ENCODE data around the gene NAA20. TPM values are rescaled to one million over a fixed set of nuclear protein-coding genes. Genes with fewer than 3 reads are reported as not detected.

The NAA20 gene
- total and polyA plus RNA-seq, 9 of the 15 experiments (the other 6 are each of a cell fraction or from before 2014, with no cell fraction given) = 51.4 to 361 (median 84.6) TPM

GRCh38 chr20:20000211-20000968, 16.8 kb upstream of the NAA20 start:
- TF ChIP-seq PBX2 (CRISPR knock-in tag; IDR thresholded peaks at IDR 0.05; ENCODE audit: low read depth) (no peak), PBX2 (tag; conservative IDR thresholded peaks at IDR 0.05; ENCODE audit: low read depth) (peak; percentile 50; the same call in 1 of the 2 replicates)
- TF ChIP-seq, protein P1, sequence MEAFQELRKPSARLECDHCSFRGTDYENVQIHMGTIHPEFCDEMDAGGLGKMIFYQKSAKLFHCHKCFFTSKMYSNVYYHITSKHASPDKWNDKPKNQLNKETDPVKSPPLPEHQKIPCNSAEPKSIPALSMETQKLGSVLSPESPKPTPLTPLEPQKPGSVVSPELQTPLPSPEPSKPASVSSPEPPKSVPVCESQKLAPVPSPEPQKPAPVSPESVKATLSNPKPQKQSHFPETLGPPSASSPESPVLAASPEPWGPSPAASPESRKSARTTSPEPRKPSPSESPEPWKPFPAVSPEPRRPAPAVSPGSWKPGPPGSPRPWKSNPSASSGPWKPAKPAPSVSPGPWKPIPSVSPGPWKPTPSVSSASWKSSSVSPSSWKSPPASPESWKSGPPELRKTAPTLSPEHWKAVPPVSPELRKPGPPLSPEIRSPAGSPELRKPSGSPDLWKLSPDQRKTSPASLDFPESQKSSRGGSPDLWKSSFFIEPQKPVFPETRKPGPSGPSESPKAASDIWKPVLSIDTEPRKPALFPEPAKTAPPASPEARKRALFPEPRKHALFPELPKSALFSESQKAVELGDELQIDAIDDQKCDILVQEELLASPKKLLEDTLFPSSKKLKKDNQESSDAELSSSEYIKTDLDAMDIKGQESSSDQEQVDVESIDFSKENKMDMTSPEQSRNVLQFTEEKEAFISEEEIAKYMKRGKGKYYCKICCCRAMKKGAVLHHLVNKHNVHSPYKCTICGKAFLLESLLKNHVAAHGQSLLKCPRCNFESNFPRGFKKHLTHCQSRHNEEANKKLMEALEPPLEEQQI (IDR thresholded peaks at IDR 0.05) = no peak
- BruUV-seq (replicated peaks) = no TSS peak
- in situ Hi-C loops (cut with MboI) (no loop called here), intact Hi-C loops (cut with micrococcal nuclease) (no loop called here)
- Histone ChIP-seq H3K79me2 (ENCODE audit: control insufficient read depth, insufficient read depth, low read length) (no peaks in the 10 kb centered on the region), H3K4me3 (no peak overlapping the region), H3K9ac (ENCODE audit: insufficient read depth in 1 of 2, low read depth in 2 of 2, low read length in 2 of 2) (no peak overlapping the region), H3K27me3 (ENCODE audit: control insufficient read depth in 2 of 2, insufficient read depth in 2 of 2, low read length in 2 of 2) (peaks cover 5 to 35% of the 10 kb centered on the region in 2 experiments; a peak in 3 of 5 replicates), H3K36me3 (ENCODE audit: control insufficient read depth, insufficient read depth, low read length) (no peaks in the 10 kb centered on the region), H2AFZ (ENCODE audit: low read depth, low read length) (no peak overlapping the region), H3K4me2 (ENCODE audit: insufficient read depth, low read length) (no peak overlapping the region), H3K9me3 (replicated peaks; ENCODE audit: control insufficient read depth, insufficient read depth, low read depth, low read length) (no peaks in the 10 kb centered on the region), H3K27ac (ENCODE audit: extremely low read depth, low read depth, low read length) (no peak overlapping the region), H3K4me1 (replicated peaks in 1 of 2; ENCODE audit: control insufficient read depth in 2 of 2, insufficient read depth in 2 of 2, low read length in 2 of 2) (peaks cover 0 to 4% of the 10 kb centered on the region in 2 experiments; a peak in 2 of 5 replicates), H3K9me1 (ENCODE audit: control insufficient read depth, insufficient read depth, low read length) (no peaks in the 10 kb centered on the region), H4K20me1 (replicated peaks; ENCODE audit: control insufficient read depth, insufficient read depth, low read length) (no peaks in the 10 kb centered on the region)
- FAIRE-seq = no peak
- no peak for DNase-seq (ENCODE audit: extremely low read depth in 1 of 4, low spot score in 3 of 4)
- no peak for ATAC-seq
- 2% methylated on average over 13 of the region's 14 CpGs for WGBS (ENCODE audit: insufficient coverage, low coverage, missing lambda C conversion rate)
- ChIA-PET CTCF (ENCODE audit: low intra/inter-chr PET ratio) (no interaction called here), POLR2A (interaction anchor here (0.6 to 0.7 kb wide), 2 partner anchors 15 to 1290 kb away, joined by 3 read pairs; no protein-coding TSS in a partner anchor)

Data from K562 (cell line).